SH-SY5Y (cell line): Measurements from ENCODE around the gene PDGFD.

Experiments
- GATA2 ChIP-seq: IDR thresholded peaks from 2 replicates; pipeline ENCODE4 v1.6.1; 2011; ENCODE audit warnings: mild to moderate bottlenecking, low read depth, low read length
- GATA3 ChIP-seq: IDR thresholded peaks from 2 replicates; pipeline ENCODE4 v1.6.1; 2011; ENCODE audit warnings: low read depth, mild to moderate bottlenecking, low read length, moderate library complexity

PDGFD gene

DNA sequence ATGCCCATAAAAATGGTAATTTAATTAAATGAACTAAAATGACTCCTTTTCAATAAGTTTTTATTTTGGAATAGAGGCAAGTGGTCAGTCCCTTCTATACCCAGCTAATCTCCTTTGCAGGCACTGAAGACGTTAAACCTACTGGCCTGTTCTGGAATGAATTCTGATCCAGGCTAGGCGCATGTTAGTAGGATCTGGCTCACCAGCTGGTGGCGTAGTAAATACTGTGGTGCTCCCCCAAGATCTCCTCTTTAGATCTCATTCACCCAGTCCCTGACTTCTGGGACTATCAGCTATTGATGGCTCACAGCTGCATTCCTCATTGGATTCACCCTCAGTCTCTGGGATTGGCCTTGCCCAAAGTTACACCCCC is 301.2 kb downstream of the PDGFD start:
- no peak for TF ChIP-seq GATA3
- TF ChIP-seq GATA2: no peak

DNA sequence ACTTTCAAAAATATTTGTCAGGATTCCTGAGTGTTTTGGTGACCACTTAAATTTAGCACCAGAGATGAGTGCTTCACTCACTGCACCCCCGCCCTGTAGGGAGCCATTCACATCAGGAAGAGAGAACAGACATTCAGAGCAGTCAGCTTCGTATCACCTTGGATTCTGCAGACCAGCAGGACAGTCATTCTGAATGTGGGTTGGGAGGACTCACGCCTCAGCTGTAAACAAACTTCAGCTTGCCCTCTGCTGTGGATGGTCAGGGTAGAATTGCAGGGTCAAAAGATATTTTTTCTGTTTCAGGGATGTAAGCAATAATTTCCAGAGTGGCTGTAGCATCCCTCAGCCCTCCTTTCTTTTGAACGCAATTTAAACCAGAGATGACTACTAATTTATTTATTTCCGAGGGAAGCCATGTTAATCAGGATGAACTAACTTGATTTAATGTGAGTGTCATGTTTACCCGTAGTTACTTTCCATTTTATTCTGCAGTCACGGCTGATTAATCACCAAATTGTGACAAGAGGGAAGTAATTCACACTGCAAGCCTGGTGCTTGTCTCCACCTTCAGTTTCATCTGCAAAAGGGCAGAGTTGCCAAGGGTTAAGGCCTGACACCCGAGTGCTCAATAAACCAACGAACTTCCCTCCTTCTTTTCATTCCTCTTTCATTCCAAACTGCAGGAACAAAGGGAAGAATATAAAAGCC is 301.7 kb downstream of the PDGFD start:
- TF ChIP-seq GATA3: no peak
- no peak for TF ChIP-seq GATA2
